Raji (cell line): ENCODE results near the gene ASB7.

Source experiments
- POLR2A ChIP-seq: IDR thresholded peaks from 2 replicates; pipeline ENCODE4 v1.6.1; 2011; ENCODE audit warnings: low read depth, low read length, control low read depth; ENCODE audit not compliant: insufficient read depth

The ASB7 gene

DNA sequence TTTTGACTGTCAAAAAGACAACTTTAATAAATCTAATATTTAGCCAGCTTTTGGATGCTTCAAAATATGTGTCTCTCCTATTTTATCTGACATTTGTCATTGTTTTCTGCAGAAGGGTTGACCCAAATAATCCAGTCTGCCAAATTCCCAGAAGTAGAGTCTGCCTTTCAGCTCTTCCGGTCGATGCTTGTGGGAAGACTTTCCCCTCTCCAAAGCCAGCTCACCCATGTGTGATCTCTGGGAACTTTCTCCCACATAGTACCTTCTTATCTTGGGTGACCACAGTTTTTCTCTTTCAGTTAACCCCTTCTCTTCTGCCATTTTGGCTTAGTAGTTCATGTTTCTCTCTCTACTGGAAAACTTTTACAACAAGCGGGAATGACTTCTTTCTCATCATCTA, 94.1 kb downstream of the ASB7 start:
- TF ChIP-seq POLR2A, result no peak
